Caco-2 (cell line): ENCODE data around the gene GIPC3. TPM values are rescaled to one million over a fixed set of nuclear protein-coding genes. Genes with fewer than 3 reads are reported as not detected.

Experiments
- BruUV-seq: library from RNA; stranded (reverse); fragments of 400-500 nt; replicated peaks from 2 replicates; lab custom pipeline; 2021; lab: Mats Ljungman, UMichigan
- CTCF ChIA-PET: fragments of 300-600 bp; sonication (Branson Sonifier 250); formaldehyde crosslinking; loops from one replicate; lab custom pipeline; 2022; ENCODE audit warnings: antibody characterized with exemption; lab: Charles Lee
- POLR2A ChIA-PET: fragments of 300-600 bp; sonication (Branson Sonifier 250); formaldehyde crosslinking; loops from one replicate; lab custom pipeline; 2022; ENCODE audit warnings: antibody characterized with exemption; lab: Charles Lee
- DNase-seq, 2 experiments: peaks; one replicate each; pipeline versions ENCODE4 v3.0.0 to v3.0.0-alpha.2; 2020 to 2022
- H3K27me3 ChIP-seq: replicated peaks from 2 replicates; pipeline ENCODE4 v1.6.0; 2011; ENCODE audit warnings: low read length; ENCODE audit not compliant: control insufficient read depth, insufficient read depth
- H3K36me3 ChIP-seq: 2 replicates; pipeline ENCODE4 v1.5.1; 2011; ENCODE audit warnings: low read length; ENCODE audit not compliant: control insufficient read depth, insufficient read depth
- H3K4me1 ChIP-seq: fragments of 250-450 bp; sonication (Bioruptor Pico); 2 replicates; pipeline ENCODE4 v1.5.1; 2020; ENCODE audit warnings: mild to moderate bottlenecking
- H3K4me3 ChIP-seq: 2 replicates; pipeline ENCODE4 v1.5.1; 2011; ENCODE audit warnings: low read depth, mild to moderate bottlenecking, control low read depth, low read length
- H3K9me3 ChIP-seq: fragments of 250-450 bp; sonication (Bioruptor Pico); 2 replicates; pipeline ENCODE4 v1.5.1; 2020; ENCODE audit warnings: mild to moderate bottlenecking, moderate library complexity
- H3K27ac Mint-ChIP-seq: one replicate; pipeline ENCODE4 v1.8.0; 2022; ENCODE audit warnings: mixed read lengths; ENCODE audit not compliant: unreplicated experiment
- H3K27me3 Mint-ChIP-seq: one replicate; pipeline ENCODE4 v1.8.0; 2022; ENCODE audit warnings: mixed read lengths; ENCODE audit not compliant: insufficient read depth, unreplicated experiment
- H3K36me3 Mint-ChIP-seq: one replicate; pipeline ENCODE4 v1.8.0; 2022; ENCODE audit warnings: mild to moderate bottlenecking, mixed read lengths; ENCODE audit not compliant: insufficient read depth, unreplicated experiment
- H3K4me1 Mint-ChIP-seq: one replicate; pipeline ENCODE4 v1.8.0; 2022; ENCODE audit warnings: low read depth, mixed read lengths; ENCODE audit not compliant: unreplicated experiment
- H3K4me3 Mint-ChIP-seq: one replicate; pipeline ENCODE4 v1.8.0; 2022; ENCODE audit warnings: mild to moderate bottlenecking, moderate library complexity, mixed read lengths; ENCODE audit not compliant: unreplicated experiment
- H3K9me3 Mint-ChIP-seq: one replicate; pipeline ENCODE4 v1.8.0; 2022; ENCODE audit warnings: mixed read lengths; ENCODE audit not compliant: unreplicated experiment
- intact Hi-C: fragments of 100-400 bp; cut with micrococcal nuclease; formaldehyde crosslinking; loops from one replicate; pipeline ENCODE4 v1.10.0; 2022; ENCODE audit not compliant: unreplicated experiment
- total RNA-seq: library from RNA; stranded (reverse); gene quantifications from 2 replicates; pipeline ENCODE4 v1.2.3, GENCODE V29; 2022
- TF ChIP-seq, protein P1 (sequence below), 2 experiments: fragments of 200-600 bp in 1 of 2; IDR thresholded peaks; 1 replicate in 1 of 2; 2 replicates in 1 of 2; pipeline versions ENCODE4 v1.5.1 to v1.8.0; 2011 to 2022; ENCODE audit warnings: antibody characterized with exemption in 1 of 2, control low read depth in 1 of 2, inconsistent platforms in 1 of 2, low read depth in 1 of 2, low read length in 1 of 2, mild to moderate bottlenecking in 1 of 2, moderate library complexity in 1 of 2; ENCODE audit not compliant: insufficient read depth in 1 of 2, severe bottlenecking in 1 of 2, unreplicated experiment in 1 of 2

Gene GIPC3
- total RNA-seq, 1 experiment from 2014 or later: not detected

DNA sequence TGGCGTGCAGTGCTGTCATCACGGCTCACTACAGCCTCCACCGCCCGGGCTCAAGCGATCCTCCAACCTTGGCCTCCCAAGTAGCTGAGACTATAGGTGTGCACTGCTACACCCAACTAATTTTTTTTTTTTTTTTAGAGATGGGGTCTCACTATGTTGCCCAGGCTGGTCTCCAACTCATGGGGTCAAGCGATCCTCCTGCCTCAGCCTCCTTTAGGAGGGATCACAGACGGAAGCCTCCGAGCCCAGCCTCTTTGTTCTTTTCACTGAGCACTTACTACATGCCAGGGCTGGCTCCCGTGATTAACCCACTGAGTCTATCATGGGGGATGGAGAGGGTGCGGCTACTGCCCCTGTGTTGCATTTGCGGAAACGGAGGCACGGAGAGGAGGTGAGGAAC lies 54.2 kb downstream of the GIPC3 start:
- CTCF ChIA-PET: no interaction called here
- Mint-ChIP-seq H3K36me3 (peaks cover 12% of the 10 kb centered on the region), H3K27me3 (no peaks in the 10 kb centered on the region), H3K4me1 (no peaks in the 10 kb centered on the region), H3K27ac (no peak overlapping the region), H3K4me3 (no peak overlapping the region), H3K9me3 (no peaks in the 10 kb centered on the region)
- Histone ChIP-seq H3K9me3 (no peaks in the 10 kb centered on the region), H3K27me3 (no peaks in the 10 kb centered on the region), H3K36me3 (no peaks in the 10 kb centered on the region), H3K4me1 (no peaks in the 10 kb centered on the region), H3K4me3 (no peak overlapping the region)
- TF ChIP-seq, protein P1, sequence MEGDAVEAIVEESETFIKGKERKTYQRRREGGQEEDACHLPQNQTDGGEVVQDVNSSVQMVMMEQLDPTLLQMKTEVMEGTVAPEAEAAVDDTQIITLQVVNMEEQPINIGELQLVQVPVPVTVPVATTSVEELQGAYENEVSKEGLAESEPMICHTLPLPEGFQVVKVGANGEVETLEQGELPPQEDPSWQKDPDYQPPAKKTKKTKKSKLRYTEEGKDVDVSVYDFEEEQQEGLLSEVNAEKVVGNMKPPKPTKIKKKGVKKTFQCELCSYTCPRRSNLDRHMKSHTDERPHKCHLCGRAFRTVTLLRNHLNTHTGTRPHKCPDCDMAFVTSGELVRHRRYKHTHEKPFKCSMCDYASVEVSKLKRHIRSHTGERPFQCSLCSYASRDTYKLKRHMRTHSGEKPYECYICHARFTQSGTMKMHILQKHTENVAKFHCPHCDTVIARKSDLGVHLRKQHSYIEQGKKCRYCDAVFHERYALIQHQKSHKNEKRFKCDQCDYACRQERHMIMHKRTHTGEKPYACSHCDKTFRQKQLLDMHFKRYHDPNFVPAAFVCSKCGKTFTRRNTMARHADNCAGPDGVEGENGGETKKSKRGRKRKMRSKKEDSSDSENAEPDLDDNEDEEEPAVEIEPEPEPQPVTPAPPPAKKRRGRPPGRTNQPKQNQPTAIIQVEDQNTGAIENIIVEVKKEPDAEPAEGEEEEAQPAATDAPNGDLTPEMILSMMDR (IDR thresholded peaks at IDR 0.05; ENCODE audit: insufficient read depth in 1 of 2, low read depth in 1 of 2, low read length in 1 of 2, severe bottlenecking in 1 of 2, unreplicated experiment in 1 of 2): no peak
- POLR2A ChIA-PET: no interaction called here
- DNase-seq: no peak
- BruUV-seq: no TSS peak
- intact Hi-C loops: no loop called here

DNA sequence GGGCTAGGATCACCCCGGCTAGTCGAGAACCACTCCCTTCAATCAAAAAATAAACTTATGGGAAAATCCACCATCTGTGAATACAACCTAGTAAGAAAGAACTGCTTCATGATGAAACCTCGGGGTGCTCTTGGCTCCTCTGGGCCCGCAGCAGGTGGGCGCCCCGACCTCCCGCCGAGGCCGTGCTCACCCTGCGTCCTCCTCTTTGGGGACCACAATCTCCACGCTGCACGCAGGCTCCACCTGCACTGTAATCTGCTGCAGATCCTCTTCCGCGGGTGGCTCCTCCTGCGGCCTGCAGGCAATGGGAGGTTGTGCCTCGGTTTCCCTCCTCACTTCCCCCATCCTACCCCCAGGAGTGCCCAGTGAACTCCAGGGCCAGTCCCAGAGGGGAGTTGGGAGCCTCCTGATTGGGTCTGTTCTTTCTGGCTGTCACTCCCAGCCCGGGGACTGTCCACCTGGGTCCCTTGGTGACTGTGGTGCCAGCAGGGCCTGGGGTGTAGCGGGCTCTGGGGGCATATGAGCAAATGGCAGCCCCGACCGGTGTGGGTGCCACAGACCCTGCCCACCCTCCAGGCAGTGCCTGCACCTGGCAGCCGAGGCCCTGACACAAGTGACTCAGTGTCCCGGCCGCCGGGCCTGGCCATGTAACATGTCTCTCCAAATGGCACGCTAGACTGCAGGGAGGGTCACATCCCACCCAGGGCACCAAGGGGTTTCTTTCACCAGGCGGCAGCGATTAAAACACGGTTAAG lies 56.4 kb downstream of the GIPC3 start:
- Mint-ChIP-seq H3K9me3 (no peaks in the 10 kb centered on the region), H3K27me3 (no peaks in the 10 kb centered on the region), H3K4me1 (no peaks in the 10 kb centered on the region), H3K4me3 (no peak overlapping the region), H3K27ac (no peak overlapping the region), H3K36me3 (peaks cover 15% of the 10 kb centered on the region)
- Histone ChIP-seq H3K27me3 (no peaks in the 10 kb centered on the region), H3K4me1 (no peaks in the 10 kb centered on the region), H3K4me3 (no peak overlapping the region), H3K36me3 (no peaks in the 10 kb centered on the region), H3K9me3 (no peaks in the 10 kb centered on the region)
- ChIA-PET CTCF (no interaction called here), POLR2A (no interaction called here)
- no peak for DNase-seq
- intact Hi-C loops: no loop called here
- BruUV-seq: no TSS peak
- TF ChIP-seq, protein P1 (IDR thresholded peaks at IDR 0.05; ENCODE audit: insufficient read depth in 1 of 2, low read depth in 1 of 2, low read length in 1 of 2, severe bottlenecking in 1 of 2, unreplicated experiment in 1 of 2): no peak

DNA sequence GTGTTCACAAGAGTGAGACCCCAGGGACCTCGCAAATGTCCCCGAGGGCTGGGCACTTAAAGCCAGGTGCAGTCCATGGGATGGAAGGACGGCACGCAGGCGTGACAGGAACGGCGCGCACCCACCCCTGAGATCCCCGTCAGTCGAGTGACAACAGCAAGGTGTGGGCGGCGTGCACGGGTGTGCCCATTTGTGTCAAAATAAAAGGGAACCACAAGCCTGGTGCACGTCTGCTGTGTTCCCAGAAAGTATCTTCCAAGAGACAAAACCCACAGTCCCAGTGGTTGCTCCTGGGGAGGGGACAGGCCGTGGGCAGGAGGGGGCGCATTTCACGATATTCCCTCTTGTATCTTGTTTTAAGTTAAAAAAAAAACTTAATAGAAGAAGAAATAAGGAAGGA lies 57.0 kb downstream of the GIPC3 start:
- POLR2A ChIA-PET: no interaction called here
- intact Hi-C loops: no loop called here
- H3K36me3 Mint-ChIP-seq: peaks cover 17% of the 10 kb centered on the region
- H3K4me1 Mint-ChIP-seq: no peaks in the 10 kb centered on the region
- no peak for DNase-seq
- H3K4me1 ChIP-seq: no peaks in the 10 kb centered on the region
- no peaks in the 10 kb centered on the region for H3K27me3 ChIP-seq
- H3K9me3 Mint-ChIP-seq: no peaks in the 10 kb centered on the region
- no peaks in the 10 kb centered on the region for H3K27me3 Mint-ChIP-seq
- H3K4me3 Mint-ChIP-seq: no peak overlapping the region
- CTCF ChIA-PET: no interaction called here
- BruUV-seq: no TSS peak
- no peaks in the 10 kb centered on the region for H3K36me3 ChIP-seq
- no peak overlapping the region for H3K27ac Mint-ChIP-seq
- H3K9me3 ChIP-seq: no peaks in the 10 kb centered on the region
- TF ChIP-seq, protein P1 (IDR thresholded peaks at IDR 0.05; ENCODE audit: insufficient read depth in 1 of 2, low read depth in 1 of 2, low read length in 1 of 2, severe bottlenecking in 1 of 2, unreplicated experiment in 1 of 2): no peak
- no peak overlapping the region for H3K4me3 ChIP-seq

Other genes with a start within 250 kb of the GIPC3 start
- gene NFIC, start 218.9 kb upstream of the GIPC3 start, total RNA-seq: 5.1 and 5.5 TPM in 2 replicates
- 1.2 and 1.7 TPM in 2 replicates for gene SMIM24, start 105.0 kb upstream of the GIPC3 start, total RNA-seq
- gene SMIM44, start 102.0 kb upstream of the GIPC3 start, total RNA-seq: not detected in 2 replicates
- 17.4 and 18.3 TPM in 2 replicates for gene DOHH, start 84.8 kb upstream of the GIPC3 start, total RNA-seq
- 58.1 and 59.1 TPM in 2 replicates for gene FZR1, start 79.2 kb upstream of the GIPC3 start, total RNA-seq
- gene TEKTIP1, start 46.3 kb upstream of the GIPC3 start, total RNA-seq: 1.5 and 1.9 TPM in 2 replicates
- 60.6 and 61.7 TPM in 2 replicates for gene MFSD12, start 27.9 kb upstream of the GIPC3 start, total RNA-seq
- 33.9 and 34.5 TPM in 2 replicates for gene HMG20B, start 12.5 kb upstream of the GIPC3 start, total RNA-seq
- gene TBXA2R, start 21.4 kb downstream of the GIPC3 start, total RNA-seq: 0.11 TPM in 1 of 2 replicates, not detected in the other
- gene CACTIN, start 41.3 kb downstream of the GIPC3 start, total RNA-seq: 32.2 and 33.9 TPM in 2 replicates
- gene PIP5K1C, start 115.0 kb downstream of the GIPC3 start, total RNA-seq: 24.5 and 27.0 TPM in 2 replicates
- gene TJP3, start 122.9 kb downstream of the GIPC3 start, total RNA-seq: 79.3 and 83.6 TPM in 2 replicates
- gene APBA3, start 176.2 kb downstream of the GIPC3 start, total RNA-seq: 22.1 and 23.5 TPM in 2 replicates
- 46.4 and 54.5 TPM in 2 replicates for gene MRPL54, start 177.2 kb downstream of the GIPC3 start, total RNA-seq
- gene RAX2, start 186.8 kb downstream of the GIPC3 start, total RNA-seq: not detected in 2 replicates
- 0.29 and 0.72 TPM in 2 replicates for gene MATK, start 200.9 kb downstream of the GIPC3 start, total RNA-seq